Lower leg skin (tissue), 3 donors: ENCODE results near the gene ANKRD42.

Experiments used
- POLR2A ChIP-seq, 2 donors: fragments of 450-650 bp; IDR thresholded peaks; one replicate each; pipeline ENCODE4 v1.6.1; 2016 to 2017; ENCODE audit warnings: antibody characterized with exemption in 2 of 2, mild to moderate bottlenecking in 1 of 2, moderate library complexity in 1 of 2
- TF ChIP-seq, protein P1 (sequence below), 3 donors: fragments of 450-650 bp; IDR thresholded peaks; one replicate each; pipeline ENCODE4 v1.5.1; 2016; ENCODE audit warnings: antibody characterized with exemption in 3 of 3, mild to moderate bottlenecking in 3 of 3, moderate library complexity in 2 of 3

DNA sequence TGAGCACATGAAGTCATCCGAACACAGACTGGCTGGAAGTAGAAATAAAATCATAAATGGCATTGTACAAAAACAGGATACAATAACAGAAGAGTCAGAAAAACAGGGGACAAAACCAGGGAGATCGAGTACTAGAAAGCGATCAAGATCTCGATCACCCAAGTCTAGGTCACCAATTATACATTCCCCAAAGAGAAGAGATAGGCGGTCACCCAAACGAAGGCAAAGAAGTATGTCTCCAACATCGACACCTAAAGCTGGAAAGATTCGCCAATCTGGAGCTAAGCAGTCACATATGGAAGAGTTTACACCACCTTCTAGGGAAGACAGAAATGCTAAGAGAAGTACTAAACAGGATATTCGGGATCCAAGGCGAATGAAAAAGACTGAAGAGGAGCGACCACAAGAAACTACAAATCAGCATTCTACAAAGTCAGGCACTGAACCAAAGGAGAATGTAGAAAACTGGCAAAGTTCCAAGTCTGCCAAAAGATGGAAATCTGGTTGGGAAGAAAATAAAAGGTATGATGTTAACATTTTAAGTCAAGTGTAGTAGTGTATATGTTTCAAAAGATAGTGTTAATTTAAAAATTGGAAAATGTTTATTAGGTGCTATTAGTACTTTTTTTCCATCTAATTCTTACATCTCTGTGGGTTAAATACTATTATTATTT lies 27.2 kb upstream of the ANKRD42 start:
- TF ChIP-seq, protein P1, sequence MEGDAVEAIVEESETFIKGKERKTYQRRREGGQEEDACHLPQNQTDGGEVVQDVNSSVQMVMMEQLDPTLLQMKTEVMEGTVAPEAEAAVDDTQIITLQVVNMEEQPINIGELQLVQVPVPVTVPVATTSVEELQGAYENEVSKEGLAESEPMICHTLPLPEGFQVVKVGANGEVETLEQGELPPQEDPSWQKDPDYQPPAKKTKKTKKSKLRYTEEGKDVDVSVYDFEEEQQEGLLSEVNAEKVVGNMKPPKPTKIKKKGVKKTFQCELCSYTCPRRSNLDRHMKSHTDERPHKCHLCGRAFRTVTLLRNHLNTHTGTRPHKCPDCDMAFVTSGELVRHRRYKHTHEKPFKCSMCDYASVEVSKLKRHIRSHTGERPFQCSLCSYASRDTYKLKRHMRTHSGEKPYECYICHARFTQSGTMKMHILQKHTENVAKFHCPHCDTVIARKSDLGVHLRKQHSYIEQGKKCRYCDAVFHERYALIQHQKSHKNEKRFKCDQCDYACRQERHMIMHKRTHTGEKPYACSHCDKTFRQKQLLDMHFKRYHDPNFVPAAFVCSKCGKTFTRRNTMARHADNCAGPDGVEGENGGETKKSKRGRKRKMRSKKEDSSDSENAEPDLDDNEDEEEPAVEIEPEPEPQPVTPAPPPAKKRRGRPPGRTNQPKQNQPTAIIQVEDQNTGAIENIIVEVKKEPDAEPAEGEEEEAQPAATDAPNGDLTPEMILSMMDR (IDR thresholded peaks at IDR 0.05), result no peak
- no peak for TF ChIP-seq POLR2A (IDR thresholded peaks at IDR 0.05)
